Dedifferentiated amniotic fluid mesenchymal stem cell (primary cell): ENCODE results near the gene MYO3B.
"Not testable (repeated sequence)": the region's sequence is repeated elsewhere in the genome, so short reads cannot be mapped to it uniquely, and the experiment has no call there.

ENCODE experiments used
- DNase-seq: peaks from one replicate; pipeline ENCODE4 v3.0.0-alpha.2; 2016; ENCODE audit errors: extremely low spot score

The MYO3B gene

GRCh38 chr2:170262806-170263205 is 84.9 kb downstream of the MYO3B start:
- DNase-seq, result no peak

GRCh38 chr2:170263728-170264521 is 86.0 kb downstream of the MYO3B start:
- not testable (repeated sequence) for DNase-seq

GRCh38 chr2:170264522-170264860 is 86.5 kb downstream of the MYO3B start:
- no peak for DNase-seq

GRCh38 chr2:170264865-170265264 is 86.9 kb downstream of the MYO3B start:
- no peak for DNase-seq

- DNase-seq, result no peak
Observed at GRCh38 chr2:170265321-170265720, 87.4 kb downstream of the MYO3B start.

GRCh38 chr2:170266358-170266757 is 88.4 kb downstream of the MYO3B start:
- DNase-seq, result no peak

GRCh38 chr2:170267071-170267470 is 89.1 kb downstream of the MYO3B start:
- DNase-seq, result no peak

- DNase-seq, result no peak
Observed at GRCh38 chr2:170270278-170270864, 92.4 kb downstream of the MYO3B start.

GRCh38 chr2:170271340-170271739 is 93.4 kb downstream of the MYO3B start:
- DNase-seq, result no peak

GRCh38 chr2:170276056-170276455 is 98.1 kb downstream of the MYO3B start:
- no peak for DNase-seq

GRCh38 chr2:170276925-170277629 is 99.1 kb downstream of the MYO3B start:
- DNase-seq, result no peak

GRCh38 chr2:170277951-170278350 is 100.0 kb downstream of the MYO3B start:
- no peak for DNase-seq

- DNase-seq, result not testable (repeated sequence)
Observed at GRCh38 chr2:170279615-170280014, 101.7 kb downstream of the MYO3B start.

GRCh38 chr2:170282851-170283250 is 104.9 kb downstream of the MYO3B start:
- no peak for DNase-seq

- no peak for DNase-seq
Observed at GRCh38 chr2:170284205-170284604, 106.3 kb downstream of the MYO3B start.

GRCh38 chr2:170288859-170289258 is 110.9 kb downstream of the MYO3B start:
- DNase-seq, result no peak

GRCh38 chr2:170291474-170291873 is 113.5 kb downstream of the MYO3B start:
- DNase-seq, result no peak

- no peak for DNase-seq
Observed at GRCh38 chr2:170292415-170292814, 114.5 kb downstream of the MYO3B start.

- DNase-seq, result no peak
Observed at GRCh38 chr2:170297496-170297895, 119.5 kb downstream of the MYO3B start.

- no peak for DNase-seq
Observed at GRCh38 chr2:170298115-170298514, 120.2 kb downstream of the MYO3B start.

- no peak for DNase-seq
Observed at GRCh38 chr2:170298861-170299429, 121.0 kb downstream of the MYO3B start.

GRCh38 chr2:170300993-170301392 is 123.0 kb downstream of the MYO3B start:
- DNase-seq, result no peak

- DNase-seq, result no peak
Observed at GRCh38 chr2:170301626-170302025, 123.7 kb downstream of the MYO3B start.
